Spleen (tissue), 7 donors: Measurements from ENCODE around the gene EEF1AKMT1.

Source experiments
- CTCF ChIP-seq, 11 experiments: fragments of 200-600 bp in 7 of 11; fragments of 450-650 bp in 4 of 11; sonication (generic) in 4 of 11; IDR thresholded peaks in 8 of 11; conservative IDR thresholded peaks in 3 of 11; 1 replicate in 7 of 11; 2 replicates in 4 of 11; pipeline versions ENCODE4 v1.4.0 to v1.8.0; 2016 to 2021; ENCODE audit warnings: antibody characterized with exemption in 11 of 11, inconsistent platforms in 4 of 11, mild to moderate bottlenecking in 1 of 11
- POLR2A ChIP-seq, 3 donors: fragments of 450-650 bp; IDR thresholded peaks; one replicate each; pipeline ENCODE4 v1.5.1; 2017; ENCODE audit warnings: antibody characterized with exemption in 3 of 3, mild to moderate bottlenecking in 1 of 3
- POLR2AphosphoS5 ChIP-seq, 3 donors: sonication (generic); formaldehyde crosslinking; IDR thresholded peaks; one replicate each; pipeline ENCODE4 v1.5.1; 2017; ENCODE audit warnings: antibody characterized with exemption in 3 of 3
- donor health status: DM: no; HTN: no; CAD: no; lungs with moderate emphysema.
- donor health status: DM: no; HTN: no; CAD: no.
- donor health status: DM: no; HTN: no; CAD: no.

DNA sequence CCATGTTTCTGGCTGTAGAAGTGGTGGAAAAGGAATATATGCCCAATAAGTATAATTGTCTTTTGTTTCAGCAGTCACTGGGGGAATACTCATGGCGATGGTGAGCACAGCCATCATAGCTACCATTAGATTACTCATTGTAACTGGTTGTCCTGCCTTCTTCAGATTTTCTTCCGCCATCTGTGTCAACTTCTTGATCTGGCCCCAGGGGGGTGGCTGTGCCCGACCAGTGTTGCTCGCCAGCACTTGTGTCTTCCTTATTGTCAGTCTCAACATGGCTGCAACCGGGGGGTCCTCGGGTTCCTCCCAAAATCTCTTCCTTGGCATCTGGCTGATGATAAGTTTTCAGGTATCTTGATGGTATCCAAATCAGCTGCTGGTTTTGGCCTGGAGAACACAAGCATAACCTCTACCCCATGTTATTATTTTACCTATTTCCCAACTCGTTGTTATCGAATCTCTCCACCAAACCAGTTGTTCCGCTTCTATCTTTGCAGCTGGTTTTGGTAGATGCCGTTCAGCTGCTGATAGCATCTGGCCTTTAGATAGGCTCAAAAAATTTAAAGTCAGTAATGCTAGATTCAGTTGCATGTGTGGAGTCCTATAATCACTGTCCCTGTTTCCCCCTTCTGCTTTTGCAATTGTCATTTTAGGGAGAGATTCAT lies 93.2 kb downstream of the EEF1AKMT1 start:
- TF ChIP-seq CTCF (IDR thresholded peaks at IDR 0.05 in 8 of 11, conservative IDR thresholded peaks at IDR 0.05 in 3 of 11): no peak
- TF ChIP-seq POLR2A (IDR thresholded peaks at IDR 0.05): no peak
- no peak for TF ChIP-seq POLR2AphosphoS5 (IDR thresholded peaks at IDR 0.05)
